ENCODE data around the gene S100A13. TPM values are rescaled to one million over a fixed set of nuclear protein-coding genes. Genes with fewer than 3 reads are reported as not detected.

Gene S100A13
- total RNA-seq, 1 experiment from 2014 or later: 55.0 TPM

DNA sequence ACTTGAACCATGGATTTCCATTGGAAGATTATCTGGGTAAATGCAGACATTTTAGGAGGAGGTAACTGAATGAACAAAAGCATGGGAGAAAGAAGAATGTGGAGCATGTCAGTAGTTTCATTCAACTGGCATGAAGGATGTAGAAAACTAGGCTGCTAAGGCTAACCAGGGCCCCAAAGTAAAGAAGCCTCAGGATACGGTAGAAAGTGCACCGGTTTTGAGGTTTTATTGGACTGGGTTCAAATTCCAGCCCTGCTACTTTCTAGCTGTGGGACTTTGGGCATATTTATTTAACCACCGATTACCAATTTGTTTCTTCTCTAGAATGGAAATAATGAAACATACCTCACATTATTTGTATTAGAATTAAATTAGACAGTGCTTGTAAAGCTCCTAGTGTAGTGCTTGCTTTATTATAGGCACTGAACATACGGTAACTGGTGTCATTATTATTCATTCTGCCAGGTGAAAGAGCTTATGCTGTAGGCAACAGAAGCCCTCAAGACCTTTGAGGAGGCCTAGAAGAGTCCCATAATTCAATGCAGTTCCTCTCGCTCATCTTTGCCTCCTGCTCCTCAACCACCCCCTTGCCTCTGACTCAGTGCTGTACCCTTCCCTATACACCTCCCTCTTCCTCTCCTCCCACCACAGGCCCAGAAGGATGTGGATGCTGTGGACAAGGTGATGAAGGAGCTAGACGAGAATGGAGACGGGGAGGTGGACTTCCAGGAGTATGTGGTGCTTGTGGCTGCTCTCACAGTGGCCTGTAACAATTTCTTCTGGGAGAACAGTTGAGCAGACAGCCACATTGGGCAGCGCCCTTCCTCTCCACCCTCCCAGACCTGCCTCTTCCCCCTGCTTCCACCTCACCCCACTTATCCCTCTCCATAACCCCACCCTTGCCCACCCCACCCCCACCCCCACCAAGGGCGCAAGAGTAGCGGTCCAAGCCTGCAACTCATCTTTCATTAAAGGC lies 4.0 kb upstream of the S100A13 start:
- no peak for DNase-seq
- H3K4ac ChIP-seq (ENCODE audit: low read depth, low read length): no peak overlapping the region

More for the DNA sequence above, 4.0 kb upstream of the S100A13 start:
- no peak overlapping the region for H3T11ph ChIP-seq (ENCODE audit: low read length)
- H3K4me2 ChIP-seq (ENCODE audit: insufficient read depth, insufficient read length, low read length): no peak overlapping the region
- no peak overlapping the region for H3K9ac ChIP-seq (ENCODE audit: extremely low read depth, insufficient read length, low read length)
- H2BK12ac ChIP-seq (ENCODE audit: insufficient read length, low read depth, low read length): no peak overlapping the region
- peaks cover 4% of the 10 kb centered on the region; the same call in 1 of the 2 replicates for H3K79me2 ChIP-seq (ENCODE audit: insufficient read depth, low read length)
- H3K27ac Mint-ChIP-seq: no peak overlapping the region
- no peaks in the 10 kb centered on the region for H3K9me3 ChIP-seq (ENCODE audit: control insufficient read depth, low read depth, low read length)
- H3K9me3 Mint-ChIP-seq: peaks cover 0 to 3% of the 10 kb centered on the region in 2 experiments; a peak in 2 of 5 replicates
- peaks cover 40 to 45% of the 10 kb centered on the region in 2 experiments for H3K4me1 Mint-ChIP-seq
- no peaks in the 10 kb centered on the region for H4K20me1 ChIP-seq (ENCODE audit: control insufficient read depth, insufficient read depth, insufficient read length)
- H2BK5ac ChIP-seq (ENCODE audit: insufficient read length, low read length): no peak overlapping the region
- no peak overlapping the region for H2AK5ac ChIP-seq (ENCODE audit: insufficient read length, low read length)
- no peak overlapping the region for H2BK15ac ChIP-seq (ENCODE audit: low read depth, low read length)
- H3K4me3 Mint-ChIP-seq: no peak overlapping the region
- WGBS (ENCODE audit: extremely low coverage, insufficient read length, low lambda C conversion rate): no CpG with 5 or more reads among the region's 10 CpGs
- H3K4me1 ChIP-seq (ENCODE audit: insufficient read depth, low read length): no peaks in the 10 kb centered on the region
- H3K27me3 ChIP-seq (ENCODE audit: insufficient read depth, low read length): no peaks in the 10 kb centered on the region
- 0 out of 2 replicates have a peak, but pooled peaks cover under 1% of the 10 kb centered on the region for H3K27me3 Mint-ChIP-seq (ENCODE audit: low read depth)
- no peak overlapping the region for H4K8ac ChIP-seq (replicated peaks; ENCODE audit: insufficient read length, low read depth, low read length)
- H2AFZ ChIP-seq (ENCODE audit: low read length): no peak overlapping the region
- peaks cover 7 to 23% (median 17%) of the 10 kb centered on the region in 3 experiments for H3K36me3 Mint-ChIP-seq (ENCODE audit: insufficient read depth in 1 of 3, low read depth in 3 of 3)
- H3K27ac ChIP-seq (ENCODE audit: insufficient read length, low read depth, low read length): no peak overlapping the region
- no peak overlapping the region for H4K91ac ChIP-seq (ENCODE audit: insufficient read length, low read depth, low read length)
- no peak overlapping the region for H3K14ac ChIP-seq (ENCODE audit: insufficient read depth, low read length)
- H3K23ac ChIP-seq (ENCODE audit: insufficient read length, low read depth, low read length): no peak overlapping the region
- no peaks in the 10 kb centered on the region for H3K79me1 ChIP-seq (ENCODE audit: insufficient read depth, low read depth, low read length, poor library complexity, severe bottlenecking)
- H4K5ac ChIP-seq (ENCODE audit: insufficient read length, low read depth, low read length): no peak overlapping the region
- H3K18ac ChIP-seq (ENCODE audit: insufficient read length, low read depth, low read length): no peak overlapping the region
- peaks cover 19% of the 10 kb centered on the region for H3K23me2 ChIP-seq (ENCODE audit: insufficient read length, low read depth, low read length, poor library complexity, severe bottlenecking)
- TF ChIP-seq, protein P1, sequence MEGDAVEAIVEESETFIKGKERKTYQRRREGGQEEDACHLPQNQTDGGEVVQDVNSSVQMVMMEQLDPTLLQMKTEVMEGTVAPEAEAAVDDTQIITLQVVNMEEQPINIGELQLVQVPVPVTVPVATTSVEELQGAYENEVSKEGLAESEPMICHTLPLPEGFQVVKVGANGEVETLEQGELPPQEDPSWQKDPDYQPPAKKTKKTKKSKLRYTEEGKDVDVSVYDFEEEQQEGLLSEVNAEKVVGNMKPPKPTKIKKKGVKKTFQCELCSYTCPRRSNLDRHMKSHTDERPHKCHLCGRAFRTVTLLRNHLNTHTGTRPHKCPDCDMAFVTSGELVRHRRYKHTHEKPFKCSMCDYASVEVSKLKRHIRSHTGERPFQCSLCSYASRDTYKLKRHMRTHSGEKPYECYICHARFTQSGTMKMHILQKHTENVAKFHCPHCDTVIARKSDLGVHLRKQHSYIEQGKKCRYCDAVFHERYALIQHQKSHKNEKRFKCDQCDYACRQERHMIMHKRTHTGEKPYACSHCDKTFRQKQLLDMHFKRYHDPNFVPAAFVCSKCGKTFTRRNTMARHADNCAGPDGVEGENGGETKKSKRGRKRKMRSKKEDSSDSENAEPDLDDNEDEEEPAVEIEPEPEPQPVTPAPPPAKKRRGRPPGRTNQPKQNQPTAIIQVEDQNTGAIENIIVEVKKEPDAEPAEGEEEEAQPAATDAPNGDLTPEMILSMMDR (conservative IDR thresholded peaks at IDR 0.05): no peak
- no peak overlapping the region for H3K56ac ChIP-seq (ENCODE audit: insufficient read length, low read depth, low read length)
- H2BK20ac ChIP-seq (ENCODE audit: low read depth, low read length, poor library complexity, severe bottlenecking): no peak overlapping the region
- no peak overlapping the region for H2BK120ac ChIP-seq (ENCODE audit: low read depth, low read length, poor library complexity, severe bottlenecking)

Measured in H9 (cell line).